Osteoblast (primary cell): Measurements from ENCODE around the gene MOB2. TPM values are rescaled to one million over a fixed set of nuclear protein-coding genes. Genes with fewer than 3 reads are reported as not detected.
A peak's percentile ranks its signal among the peaks of the same experiment; 100 is the strongest.

ENCODE experiments used
- DNase-seq: peaks from one replicate; pipeline ENCODE4 v3.0.0; 2011; ENCODE audit warnings: low spot score, mixed read lengths; ENCODE audit not compliant: insufficient read length; ENCODE audit errors: missing footprints
- H2AFZ ChIP-seq: 2 replicates; pipeline ENCODE4 v1.6.0; 2011; ENCODE audit warnings: mild to moderate bottlenecking, low read length
- H3K27ac ChIP-seq: 2 replicates; pipeline ENCODE4 v1.5.1; 2011; ENCODE audit warnings: mild to moderate bottlenecking, low read depth, low read length, moderate library complexity
- H3K27me3 ChIP-seq: 2 replicates; pipeline ENCODE4 v1.6.0; 2012; ENCODE audit warnings: mild to moderate bottlenecking, control low read depth, inconsistent platforms, low read length, moderate library complexity; ENCODE audit not compliant: insufficient read depth
- H3K36me3 ChIP-seq: 2 replicates; pipeline ENCODE4 v1.5.1; 2011; ENCODE audit warnings: mild to moderate bottlenecking, low read length, control low read depth, moderate library complexity; ENCODE audit not compliant: insufficient read depth
- H3K4me1 ChIP-seq: 2 replicates; pipeline ENCODE4 v1.5.1; 2011; ENCODE audit warnings: mild to moderate bottlenecking, low read length, control low read depth, moderate library complexity; ENCODE audit not compliant: insufficient read depth
- H3K4me2 ChIP-seq: 2 replicates; pipeline ENCODE4 v1.6.0; 2011; ENCODE audit warnings: mild to moderate bottlenecking, low read length; ENCODE audit not compliant: insufficient read depth
- H3K4me3 ChIP-seq: fragments of 200-600 bp; sonication (generic); 3 replicates; pipeline ENCODE4 v1.5.1; 2012; ENCODE audit warnings: mild to moderate bottlenecking, low read length, inconsistent platforms; ENCODE audit not compliant: insufficient read depth
- H3K79me2 ChIP-seq: 2 replicates; pipeline ENCODE4 v1.6.0; 2012; ENCODE audit warnings: mild to moderate bottlenecking, low read length, control low read depth, inconsistent platforms; ENCODE audit not compliant: insufficient read depth
- H3K9me3 ChIP-seq: 2 replicates; pipeline ENCODE4 v1.5.1; 2011; ENCODE audit warnings: low read depth, low read length, control low read depth
- H4K20me1 ChIP-seq: 2 replicates; pipeline ENCODE4 v1.6.0; 2012; ENCODE audit warnings: mild to moderate bottlenecking, low read length, control low read depth; ENCODE audit not compliant: insufficient read depth
- total RNA-seq: library from RNA; depleted of rRNA; stranded (reverse); fragments of >200 nt; gene quantifications from 2 replicates; pipeline ENCODE4 v1.2.3, GENCODE V29; 2012
- TF ChIP-seq, protein P1 (sequence below): IDR thresholded peaks from 2 replicates; pipeline ENCODE4 v1.5.1; 2011; ENCODE audit warnings: mild to moderate bottlenecking, low read depth, low read length, moderate library complexity; ENCODE audit errors: extremely low read depth

The MOB2 gene
- total RNA-seq, 1 donor: 28.2 TPM

GRCh38 chr11:1455032-1455762, 31.4 kb downstream of the MOB2 start:
- Histone ChIP-seq H3K79me2 (no peaks in the 10 kb centered on the region), H3K27ac (no peak overlapping the region), H3K4me1 (no peaks in the 10 kb centered on the region), H3K9me3 (no peaks in the 10 kb centered on the region), H4K20me1 (no peaks in the 10 kb centered on the region), H2AFZ (no peak overlapping the region), H3K27me3 (peaks cover 2% of the 10 kb centered on the region), H3K36me3 (no peaks in the 10 kb centered on the region), H3K4me3 (no peak overlapping the region), H3K4me2 (no peak overlapping the region)
- TF ChIP-seq, protein P1, sequence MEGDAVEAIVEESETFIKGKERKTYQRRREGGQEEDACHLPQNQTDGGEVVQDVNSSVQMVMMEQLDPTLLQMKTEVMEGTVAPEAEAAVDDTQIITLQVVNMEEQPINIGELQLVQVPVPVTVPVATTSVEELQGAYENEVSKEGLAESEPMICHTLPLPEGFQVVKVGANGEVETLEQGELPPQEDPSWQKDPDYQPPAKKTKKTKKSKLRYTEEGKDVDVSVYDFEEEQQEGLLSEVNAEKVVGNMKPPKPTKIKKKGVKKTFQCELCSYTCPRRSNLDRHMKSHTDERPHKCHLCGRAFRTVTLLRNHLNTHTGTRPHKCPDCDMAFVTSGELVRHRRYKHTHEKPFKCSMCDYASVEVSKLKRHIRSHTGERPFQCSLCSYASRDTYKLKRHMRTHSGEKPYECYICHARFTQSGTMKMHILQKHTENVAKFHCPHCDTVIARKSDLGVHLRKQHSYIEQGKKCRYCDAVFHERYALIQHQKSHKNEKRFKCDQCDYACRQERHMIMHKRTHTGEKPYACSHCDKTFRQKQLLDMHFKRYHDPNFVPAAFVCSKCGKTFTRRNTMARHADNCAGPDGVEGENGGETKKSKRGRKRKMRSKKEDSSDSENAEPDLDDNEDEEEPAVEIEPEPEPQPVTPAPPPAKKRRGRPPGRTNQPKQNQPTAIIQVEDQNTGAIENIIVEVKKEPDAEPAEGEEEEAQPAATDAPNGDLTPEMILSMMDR: no peak
- peak; percentile 90 for DNase-seq

GRCh38 chr11:1454576-1454975, 32.0 kb downstream of the MOB2 start:
- H3K9me3 ChIP-seq: no peaks in the 10 kb centered on the region
- TF ChIP-seq, protein P1: no peak
- H2AFZ ChIP-seq: no peak overlapping the region

DNA sequence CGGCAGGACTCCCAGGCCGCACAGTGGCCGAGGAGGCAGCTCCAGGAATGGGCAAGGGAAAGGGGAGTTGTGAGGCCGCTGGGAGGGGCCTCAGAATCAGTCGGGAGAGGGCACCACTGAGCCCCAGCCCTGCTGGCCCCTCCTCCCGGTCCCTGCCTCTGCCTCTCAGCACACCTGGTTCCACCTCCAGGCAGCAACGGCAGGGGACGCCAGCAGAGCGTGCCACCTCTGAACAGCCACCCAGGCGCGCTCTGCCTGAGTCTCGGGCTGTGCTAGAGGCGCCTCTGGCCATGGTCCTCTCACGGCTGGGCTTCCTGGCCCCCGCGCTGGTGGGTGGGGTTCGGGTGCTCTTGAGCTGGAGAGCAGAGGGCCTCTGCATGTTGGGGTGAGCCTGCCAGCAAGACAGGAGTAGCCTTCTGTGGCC, 33.0 kb downstream of the MOB2 start:
- H3K4me1 ChIP-seq: no peaks in the 10 kb centered on the region
- no peaks in the 10 kb centered on the region for H3K36me3 ChIP-seq
- TF ChIP-seq, protein P1: no peak
- no peaks in the 10 kb centered on the region for H3K79me2 ChIP-seq
- no peak overlapping the region for H3K4me3 ChIP-seq
- H3K4me2 ChIP-seq: no peak overlapping the region
- H2AFZ ChIP-seq: no peak overlapping the region
- H3K27me3 ChIP-seq: no peaks in the 10 kb centered on the region
- DNase-seq: peak; percentile 95
- no peaks in the 10 kb centered on the region for H3K9me3 ChIP-seq
- no peaks in the 10 kb centered on the region for H4K20me1 ChIP-seq
- H3K27ac ChIP-seq: no peak overlapping the region

More at GRCh38 chr11:1454576-1454975, 32.0 kb downstream of the MOB2 start:
- no peaks in the 10 kb centered on the region for H3K27me3 ChIP-seq
- no peak overlapping the region for H3K4me3 ChIP-seq
- no peaks in the 10 kb centered on the region for H3K36me3 ChIP-seq
- no peak overlapping the region for H3K4me2 ChIP-seq
- no peaks in the 10 kb centered on the region for H4K20me1 ChIP-seq
- no peaks in the 10 kb centered on the region for H3K4me1 ChIP-seq
- peak; percentile 93 for DNase-seq
- H3K79me2 ChIP-seq: no peaks in the 10 kb centered on the region
- H3K27ac ChIP-seq: no peak overlapping the region

- Histone ChIP-seq H3K4me1 (no peaks in the 10 kb centered on the region), H3K79me2 (no peaks in the 10 kb centered on the region), H3K36me3 (no peaks in the 10 kb centered on the region), H3K9me3 (no peaks in the 10 kb centered on the region), H4K20me1 (no peaks in the 10 kb centered on the region), H3K4me3 (no peak overlapping the region), H2AFZ (no peak overlapping the region), H3K27me3 (no peaks in the 10 kb centered on the region), H3K27ac (no peak overlapping the region), H3K4me2 (no peak overlapping the region)
- DNase-seq: peak; percentile 94
- TF ChIP-seq, protein P1: no peak
These were observed 33.8 kb downstream of the MOB2 start for GRCh38 chr11:1452744-1453143.
